Fibroblast of pulmonary artery (primary cell): Measurements from ENCODE around the gene OR7G1.

Experiments
- DNase-seq: peaks from one replicate; pipeline ENCODE4 v3.0.0-alpha.2; 2010; ENCODE audit warnings: low read depth
- H3K4me3 ChIP-seq: replicated peaks from 2 replicates; pipeline ENCODE4 v1.5.1; 2011; ENCODE audit warnings: low read depth, mild to moderate bottlenecking, control low read depth, low read length, moderate library complexity
- CTCF ChIP-seq: IDR thresholded peaks from 2 replicates; pipeline ENCODE4 v1.5.1; 2011; ENCODE audit warnings: mild to moderate bottlenecking, control low read depth, low read length, inconsistent platforms; ENCODE audit errors: missing control alignments

The OR7G1 gene

GRCh38 chr19:9115307-9115813 lies at the start of gene OR7G1:
TSS of gene OR7G1 (minus strand) at chr19:9115763. CDS start at chr19:9115763, 0 bp downstream.
- no peak for DNase-seq
- no peak within 1 kb of the TSS for H3K4me3 ChIP-seq
- no peak for TF ChIP-seq CTCF

GRCh38 chr19:9165261-9165660 lies 49.7 kb upstream of the OR7G1 start:
- TF ChIP-seq CTCF = no peak
- H3K4me3 ChIP-seq = no peak overlapping the region
- DNase-seq = peak; percentile 17

GRCh38 chr19:9161427-9161826 lies 45.9 kb upstream of the OR7G1 start:
- no peak for DNase-seq
- H3K4me3 ChIP-seq = no peak overlapping the region
- no peak for TF ChIP-seq CTCF

GRCh38 chr19:9159891-9160290 lies 44.3 kb upstream of the OR7G1 start:
- DNase-seq = no peak
- TF ChIP-seq CTCF = no peak
- H3K4me3 ChIP-seq = no peak overlapping the region

GRCh38 chr19:9156304-9156703 lies 40.7 kb upstream of the OR7G1 start:
- no peak for DNase-seq
- TF ChIP-seq CTCF = no peak
- H3K4me3 ChIP-seq = no peak overlapping the region

GRCh38 chr19:9155591-9155990 lies 40.0 kb upstream of the OR7G1 start:
- DNase-seq = no peak
- no peak overlapping the region for H3K4me3 ChIP-seq
- no peak for TF ChIP-seq CTCF

GRCh38 chr19:9151367-9151766 lies 35.8 kb upstream of the OR7G1 start:
- TF ChIP-seq CTCF = no peak
- no peak for DNase-seq
- no peak overlapping the region for H3K4me3 ChIP-seq
